GM19438 (cell line): ENCODE results near the gene SLC28A2.
"Not testable (repeated sequence)": the region's sequence is repeated elsewhere in the genome, so short reads cannot be mapped to it uniquely, and the experiment has no call there.

Experiments
- ATAC-seq: cut with Tn5 transposase; IDR thresholded peaks from one replicate; pipeline ENCODE4 v1.9.1; 2021; ENCODE audit warnings: low read depth; ENCODE audit not compliant: unreplicated experiment

The SLC28A2 gene

GRCh38 chr15:45262906-45263461 is 10.9 kb downstream of the SLC28A2 start:
- no peak for ATAC-seq

GRCh38 chr15:45263854-45264253 is 11.8 kb downstream of the SLC28A2 start:
- ATAC-seq = no peak

GRCh38 chr15:45265506-45265905 is 13.5 kb downstream of the SLC28A2 start:
- ATAC-seq = no peak

GRCh38 chr15:45268135-45268534 is 16.1 kb downstream of the SLC28A2 start:
- no peak for ATAC-seq

- no peak for ATAC-seq
These were observed 22.8 kb downstream of the SLC28A2 start for GRCh38 chr15:45274636-45275380.

- ATAC-seq = no peak
These were observed 24.8 kb downstream of the SLC28A2 start for GRCh38 chr15:45276831-45277230.

GRCh38 chr15:45279024-45279698 is 27.1 kb downstream of the SLC28A2 start:
- ATAC-seq = peak; percentile 100

- no peak for ATAC-seq
These were observed 33.4 kb downstream of the SLC28A2 start for GRCh38 chr15:45285413-45285812.

GRCh38 chr15:45287390-45287956 is 35.4 kb downstream of the SLC28A2 start:
- no peak for ATAC-seq

GRCh38 chr15:45288947-45289346 is 36.9 kb downstream of the SLC28A2 start:
- ATAC-seq = no peak

GRCh38 chr15:45291822-45292582 is 40.0 kb downstream of the SLC28A2 start:
- ATAC-seq = no peak

GRCh38 chr15:45293326-45293725 is 41.3 kb downstream of the SLC28A2 start:
- ATAC-seq = not testable (repeated sequence)

- ATAC-seq = not testable (repeated sequence)
These were observed 46.9 kb downstream of the SLC28A2 start for GRCh38 chr15:45298964-45299378.

GRCh38 chr15:45304711-45305110 is 52.7 kb downstream of the SLC28A2 start:
- ATAC-seq = no peak

- no peak for ATAC-seq
These were observed 54.1 kb downstream of the SLC28A2 start for GRCh38 chr15:45306105-45306504.

- ATAC-seq = no peak
These were observed 55.3 kb downstream of the SLC28A2 start for GRCh38 chr15:45307230-45307924.

- ATAC-seq = not testable (repeated sequence)
These were observed 62.1 kb downstream of the SLC28A2 start for GRCh38 chr15:45314117-45314516.

- no peak for ATAC-seq
These were observed 62.9 kb downstream of the SLC28A2 start for GRCh38 chr15:45314960-45315359.

GRCh38 chr15:45319472-45320214 is 67.6 kb downstream of the SLC28A2 start:
- ATAC-seq = no peak
